Breast epithelium (tissue), 3 donors: Measurements from ENCODE around the gene COX7C.

Experiments used
- POLR2A ChIP-seq: fragments of 450-650 bp; IDR thresholded peaks from one replicate; pipeline ENCODE4 v1.6.1; 2016; ENCODE audit warnings: antibody characterized with exemption, mild to moderate bottlenecking, moderate library complexity
- TF ChIP-seq, protein P1 (sequence below), 3 donors: fragments of 450-650 bp; IDR thresholded peaks; one replicate each; pipeline ENCODE4 v1.5.1; 2016 to 2017; ENCODE audit warnings: antibody characterized with exemption in 3 of 3, mild to moderate bottlenecking in 3 of 3, moderate library complexity in 3 of 3

DNA sequence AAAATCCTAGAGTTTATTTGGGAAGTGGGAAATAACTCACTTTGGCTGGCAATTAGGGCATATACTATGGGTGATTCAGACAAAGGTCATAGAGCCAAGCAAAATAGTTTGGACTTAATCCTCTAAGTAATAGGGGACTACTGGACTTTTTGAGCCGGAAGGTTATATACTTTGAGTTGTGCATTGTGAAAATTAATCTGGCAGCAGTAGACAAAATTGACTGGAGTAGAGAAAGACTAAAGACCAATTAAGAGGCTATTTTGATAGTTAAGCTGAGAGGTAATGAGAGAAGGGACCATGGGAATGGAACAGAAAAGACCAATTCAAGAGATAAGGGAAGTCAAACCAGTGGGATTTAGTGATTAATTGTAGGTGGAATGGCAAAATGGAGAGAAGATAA lies 28.9 kb downstream of the COX7C start:
- TF ChIP-seq, protein P1, sequence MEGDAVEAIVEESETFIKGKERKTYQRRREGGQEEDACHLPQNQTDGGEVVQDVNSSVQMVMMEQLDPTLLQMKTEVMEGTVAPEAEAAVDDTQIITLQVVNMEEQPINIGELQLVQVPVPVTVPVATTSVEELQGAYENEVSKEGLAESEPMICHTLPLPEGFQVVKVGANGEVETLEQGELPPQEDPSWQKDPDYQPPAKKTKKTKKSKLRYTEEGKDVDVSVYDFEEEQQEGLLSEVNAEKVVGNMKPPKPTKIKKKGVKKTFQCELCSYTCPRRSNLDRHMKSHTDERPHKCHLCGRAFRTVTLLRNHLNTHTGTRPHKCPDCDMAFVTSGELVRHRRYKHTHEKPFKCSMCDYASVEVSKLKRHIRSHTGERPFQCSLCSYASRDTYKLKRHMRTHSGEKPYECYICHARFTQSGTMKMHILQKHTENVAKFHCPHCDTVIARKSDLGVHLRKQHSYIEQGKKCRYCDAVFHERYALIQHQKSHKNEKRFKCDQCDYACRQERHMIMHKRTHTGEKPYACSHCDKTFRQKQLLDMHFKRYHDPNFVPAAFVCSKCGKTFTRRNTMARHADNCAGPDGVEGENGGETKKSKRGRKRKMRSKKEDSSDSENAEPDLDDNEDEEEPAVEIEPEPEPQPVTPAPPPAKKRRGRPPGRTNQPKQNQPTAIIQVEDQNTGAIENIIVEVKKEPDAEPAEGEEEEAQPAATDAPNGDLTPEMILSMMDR (IDR thresholded peaks at IDR 0.05), result no peak
- TF ChIP-seq POLR2A, result no peak
